Stimulated activated CD4-positive, alpha-beta T cell treated with anti-CD3 and anti-CD28 coated beads, TNF-alpha, amount 100 ng/mL, for 24 hours (primary cell): ENCODE measurements around the gene TENT5A.

ENCODE experiments used
- DNase-seq, 3 experiments: peaks; one replicate each; pipeline ENCODE4 v3.0.0-alpha.2; 2020; ENCODE audit warnings: low read depth in 3 of 3

The TENT5A gene

GRCh38 chr6:81713205-81713604, 39.3 kb downstream of the TENT5A start:
- no peak for DNase-seq

- DNase-seq = no peak
Observed at GRCh38 chr6:81708113-81708699, 44.3 kb downstream of the TENT5A start.

GRCh38 chr6:81704700-81705099, 47.8 kb downstream of the TENT5A start:
- DNase-seq = no peak

- no peak for DNase-seq
Observed at GRCh38 chr6:81700414-81700813, 52.1 kb downstream of the TENT5A start.

GRCh38 chr6:81697559-81697958, 54.9 kb downstream of the TENT5A start:
- no peak for DNase-seq

- DNase-seq = no peak
Observed at GRCh38 chr6:81696524-81696923, 56.0 kb downstream of the TENT5A start.
